HG03460 (cell line): Measurements from ENCODE around the gene HPSE2.
"Not testable (repeated sequence)": the region's sequence is repeated elsewhere in the genome, so short reads cannot be mapped to it uniquely, and the experiment has no call there.

Experiments
- ATAC-seq: cut with Tn5 transposase; IDR thresholded peaks from one replicate; pipeline ENCODE4 v1.9.1; 2021; ENCODE audit not compliant: unreplicated experiment

Gene HPSE2

GRCh38 chr10:99170116-99170675 is 65.5 kb downstream of the HPSE2 start:
- no peak for ATAC-seq

- no peak for ATAC-seq
Observed at GRCh38 chr10:99161165-99161564, 74.5 kb downstream of the HPSE2 start.

- ATAC-seq = no peak
Observed at GRCh38 chr10:99143651-99144050, 92.0 kb downstream of the HPSE2 start.

GRCh38 chr10:99143011-99143410 is 92.6 kb downstream of the HPSE2 start:
- no peak for ATAC-seq

GRCh38 chr10:99132897-99133296 is 102.8 kb downstream of the HPSE2 start:
- ATAC-seq = not testable (repeated sequence)

GRCh38 chr10:99125879-99126278 is 109.8 kb downstream of the HPSE2 start:
- no peak for ATAC-seq

GRCh38 chr10:99124376-99124775 is 111.3 kb downstream of the HPSE2 start:
- ATAC-seq = no peak

GRCh38 chr10:99123851-99124250 is 111.8 kb downstream of the HPSE2 start:
- ATAC-seq = no peak

- no peak for ATAC-seq
Observed at GRCh38 chr10:99123336-99123735, 112.3 kb downstream of the HPSE2 start.

GRCh38 chr10:99119258-99119748 is 116.3 kb downstream of the HPSE2 start:
- no peak for ATAC-seq

- no peak for ATAC-seq
Observed at GRCh38 chr10:99115703-99116102, 119.9 kb downstream of the HPSE2 start.

- no peak for ATAC-seq
Observed at GRCh38 chr10:99085358-99085757, 150.3 kb downstream of the HPSE2 start.

GRCh38 chr10:99084161-99084560 is 151.5 kb downstream of the HPSE2 start:
- no peak for ATAC-seq

- ATAC-seq = no peak
Observed at GRCh38 chr10:99080275-99080945, 155.2 kb downstream of the HPSE2 start.

- no peak for ATAC-seq
Observed at GRCh38 chr10:99062591-99062990, 173.1 kb downstream of the HPSE2 start.

GRCh38 chr10:99058762-99059161 is 176.9 kb downstream of the HPSE2 start:
- ATAC-seq = no peak

GRCh38 chr10:99057936-99058690 is 177.5 kb downstream of the HPSE2 start:
- ATAC-seq = no peak

GRCh38 chr10:99045671-99046070 is 190.0 kb downstream of the HPSE2 start:
- no peak for ATAC-seq

- no peak for ATAC-seq
Observed at GRCh38 chr10:99042051-99042771, 193.4 kb downstream of the HPSE2 start.

GRCh38 chr10:99041468-99041867 is 194.2 kb downstream of the HPSE2 start:
- ATAC-seq = no peak

- ATAC-seq = no peak
Observed at GRCh38 chr10:99013885-99014284, 221.8 kb downstream of the HPSE2 start.
